Esophagus muscularis mucosa (tissue), 4 donors: Measurements from ENCODE around the gene TBX5. TPM values are rescaled to one million over a fixed set of nuclear protein-coding genes. Genes with fewer than 3 reads are reported as not detected.

ENCODE experiments used
- DNase-seq: peaks from one replicate; pipeline ENCODE4 v3.0.0-alpha.2; 2017; ENCODE audit errors: extremely low spot score
- H3K27ac ChIP-seq, 4 donors: fragments of 200-600 bp; sonication (generic); replicated peaks in 1 of 4; 1 replicate in 3 of 4; 2 replicates in 1 of 4; pipeline ENCODE4 v1.5.1; 2016 to 2019; ENCODE audit warnings: mild to moderate bottlenecking in 1 of 4
- H3K27me3 ChIP-seq, 4 donors: fragments of 200-600 bp; sonication (generic); one replicate each; pipeline versions ENCODE4 v1.5.1 to v1.6.0; 2016 to 2019
- H3K36me3 ChIP-seq, 4 donors: fragments of 200-600 bp; sonication (generic); one replicate each; pipeline ENCODE4 v1.5.1; 2016 to 2019
- H3K4me1 ChIP-seq, 4 donors: fragments of 200-600 bp; sonication (generic); one replicate each; pipeline ENCODE4 v1.5.1; 2016 to 2019
- H3K4me3 ChIP-seq, 4 donors: fragments of 200-600 bp; sonication (generic); 1 replicate in 2 of 4; 2 replicates in 2 of 4; pipeline ENCODE4 v1.5.1; 2016 to 2019; ENCODE audit warnings: mild to moderate bottlenecking in 4 of 4, moderate library complexity in 1 of 4
- H3K9me3 ChIP-seq, 4 donors: fragments of 200-600 bp; sonication (generic); 1 replicate in 3 of 4; 2 replicates in 1 of 4; pipeline ENCODE4 v1.5.1; 2016 to 2019
- CTCF ChIP-seq, 3 experiments: fragments of 200-600 bp in 2 of 3; fragments of 450-650 bp in 1 of 3; sonication (generic) in 2 of 3; IDR thresholded peaks; one replicate each; pipeline ENCODE4 v1.5.1; 2017 to 2019; ENCODE audit warnings: antibody characterized with exemption in 3 of 3, mild to moderate bottlenecking in 2 of 3, moderate library complexity in 1 of 3
- EP300 ChIP-seq: sonication (generic); formaldehyde crosslinking; IDR thresholded peaks from one replicate; pipeline ENCODE4 v1.6.1; 2017; ENCODE audit warnings: antibody characterized with exemption
- POLR2A ChIP-seq: fragments of 450-650 bp; IDR thresholded peaks from one replicate; pipeline ENCODE4 v1.6.1; 2017; ENCODE audit warnings: antibody characterized with exemption, moderate library complexity, mild to moderate bottlenecking, low read depth
- POLR2AphosphoS5 ChIP-seq, 2 donors: sonication (generic); formaldehyde crosslinking; IDR thresholded peaks; one replicate each; pipeline ENCODE4 v1.6.1; 2017; ENCODE audit warnings: antibody characterized with exemption in 2 of 2
- WGBS: methylation state at CpG from one replicate; pipeline ENCODE4 v1.1.5; 2018; 5-methylcytosine and 5-hydroxymethylcytosine counted together
- intact Hi-C: fragments of 100-400 bp; cut with DNase I; formaldehyde crosslinking; loops from one replicate; pipeline ENCODE4 v1.15.1; 2023
- total RNA-seq, 4 donors: library from RNA; depleted of rRNA; stranded (reverse); fragments of >200 nt; gene quantifications; one replicate each; pipeline versions ENCODE4 v1.1.0 to v1.2.1, GENCODE V29; 2016

The TBX5 gene
- total RNA-seq, 4 donors from 2014 or later: 20.4 to 34.5 (median 26.2) TPM

- DNase-seq: no peak
- H3K9me3 ChIP-seq: no peaks in the 10 kb centered on the region
- TF ChIP-seq POLR2AphosphoS5 (IDR thresholded peaks at IDR 0.05) (no peak), CTCF (IDR thresholded peaks at IDR 0.05) (no peak), POLR2A (no peak), EP300 (no peak)
- H3K4me1 ChIP-seq: peaks cover 6 to 55% (median 40%) of the 10 kb centered on the region in 4 donors
- intact Hi-C loops: no loop called here
- H3K27me3 ChIP-seq: peaks cover 0 to 38% (median 0%) of the 10 kb centered on the region in 4 donors
- H3K4me3 ChIP-seq: peak overlapping the region; percentile 58 to 70 (median 62)
- H3K36me3 ChIP-seq: no peaks in the 10 kb centered on the region
- H3K27ac ChIP-seq: peak overlapping the region; percentile 90 to 95 (median 92)
- WGBS: 7% methylated on average over 21 of the region's 21 CpGs
These were observed 2.5 kb upstream of the TBX5 start for GRCh38 chr12:114408471-114408885.

- DNase-seq: no peak
- 23% methylated on average over 30 of the region's 31 CpGs for WGBS
- peak overlapping the region; percentile 58 to 70 (median 62) for H3K4me3 ChIP-seq
- peaks cover 3 to 49% (median 34%) of the 10 kb centered on the region in 4 donors for H3K4me1 ChIP-seq
- H3K9me3 ChIP-seq: no peaks in the 10 kb centered on the region
- H3K36me3 ChIP-seq: no peaks in the 10 kb centered on the region
- intact Hi-C loops: no loop called here
- peaks cover 0 to 42% (median under 1%) of the 10 kb centered on the region in 4 donors for H3K27me3 ChIP-seq
- TF ChIP-seq POLR2AphosphoS5 (IDR thresholded peaks at IDR 0.05) (peak; percentile 80 to 87), CTCF (IDR thresholded peaks at IDR 0.05) (no peak)
- H3K27ac ChIP-seq: peak overlapping the region; percentile 90 to 95 (median 92)
These were observed 2.0 kb upstream of the TBX5 start for GRCh38 chr12:114407842-114408411.

- TF ChIP-seq CTCF (IDR thresholded peaks at IDR 0.05): no peak
- TF ChIP-seq POLR2A: no peak
- no peak for TF ChIP-seq EP300
- no peak for TF ChIP-seq POLR2AphosphoS5 (IDR thresholded peaks at IDR 0.05)
- intact Hi-C loops: no loop called here
- peak overlapping the region; percentile 58 to 70 (median 62) for H3K4me3 ChIP-seq
- WGBS: 24% methylated on average over 11 of the region's 12 CpGs
- peak overlapping the region; percentile 90 to 95 (median 92) for H3K27ac ChIP-seq
- H3K4me1 ChIP-seq: peaks cover 3 to 47% (median 31%) of the 10 kb centered on the region in 4 donors
- peaks cover 0 to 43% (median 2%) of the 10 kb centered on the region in 4 donors for H3K27me3 ChIP-seq
- H3K9me3 ChIP-seq: no peaks in the 10 kb centered on the region
- H3K36me3 ChIP-seq: no peaks in the 10 kb centered on the region
- no peak for DNase-seq
These were observed 1.3 kb upstream of the TBX5 start for GRCh38 chr12:114406984-114407841.

- peaks cover 8 to 47% (median 30%) of the 10 kb centered on the region in 4 donors for H3K4me1 ChIP-seq
- peak overlapping the region; percentile 90 to 95 (median 92) for H3K27ac ChIP-seq
- DNase-seq: no peak
- H3K9me3 ChIP-seq: no peaks in the 10 kb centered on the region
- peak overlapping the region; percentile 58 to 70 (median 62) for H3K4me3 ChIP-seq
- TF ChIP-seq POLR2AphosphoS5 (IDR thresholded peaks at IDR 0.05) (no peak), EP300 (no peak), CTCF (IDR thresholded peaks at IDR 0.05) (no peak), POLR2A (no peak)
- no peaks in the 10 kb centered on the region for H3K36me3 ChIP-seq
- WGBS: 3% methylated on average over 23 of the region's 24 CpGs
- peaks cover 0 to 36% (median 2%) of the 10 kb centered on the region in 4 donors for H3K27me3 ChIP-seq
- intact Hi-C loops: no loop called here
These were observed 506 bp upstream of the TBX5 start for GRCh38 chr12:114406316-114406983.
